Lower leg skin (tissue), 3 donors: ENCODE measurements around the gene TTC7B.

Source experiments
- CTCF ChIP-seq, 3 donors: fragments of 450-650 bp; IDR thresholded peaks; one replicate each; pipeline ENCODE4 v1.5.1; 2016; ENCODE audit warnings: antibody characterized with exemption in 3 of 3, mild to moderate bottlenecking in 3 of 3, moderate library complexity in 2 of 3
- POLR2A ChIP-seq, 2 donors: fragments of 450-650 bp; IDR thresholded peaks; one replicate each; pipeline ENCODE4 v1.6.1; 2016 to 2017; ENCODE audit warnings: antibody characterized with exemption in 2 of 2, mild to moderate bottlenecking in 1 of 2, moderate library complexity in 1 of 2

GRCh38 chr14:90656973-90657372 lies 159.3 kb downstream of the TTC7B start:
- TF ChIP-seq CTCF (IDR thresholded peaks at IDR 0.05) (no peak), POLR2A (IDR thresholded peaks at IDR 0.05) (no peak)
